ENCODE results near the gene RAB33A.

- TF ChIP-seq CTCF (IDR thresholded peaks at IDR 0.05) (no peak), POLR2AphosphoS5 (IDR thresholded peaks at IDR 0.05) (no peak), POLR2A (IDR thresholded peaks at IDR 0.05) (no peak), EP300 (IDR thresholded peaks at IDR 0.05) (no peak)
Measured at GRCh38 chrX:130172127-130172845, 524 bp downstream of the RAB33A start.
